Measurements from ENCODE around the gene NECTIN1.

NECTIN1 gene

DNA sequence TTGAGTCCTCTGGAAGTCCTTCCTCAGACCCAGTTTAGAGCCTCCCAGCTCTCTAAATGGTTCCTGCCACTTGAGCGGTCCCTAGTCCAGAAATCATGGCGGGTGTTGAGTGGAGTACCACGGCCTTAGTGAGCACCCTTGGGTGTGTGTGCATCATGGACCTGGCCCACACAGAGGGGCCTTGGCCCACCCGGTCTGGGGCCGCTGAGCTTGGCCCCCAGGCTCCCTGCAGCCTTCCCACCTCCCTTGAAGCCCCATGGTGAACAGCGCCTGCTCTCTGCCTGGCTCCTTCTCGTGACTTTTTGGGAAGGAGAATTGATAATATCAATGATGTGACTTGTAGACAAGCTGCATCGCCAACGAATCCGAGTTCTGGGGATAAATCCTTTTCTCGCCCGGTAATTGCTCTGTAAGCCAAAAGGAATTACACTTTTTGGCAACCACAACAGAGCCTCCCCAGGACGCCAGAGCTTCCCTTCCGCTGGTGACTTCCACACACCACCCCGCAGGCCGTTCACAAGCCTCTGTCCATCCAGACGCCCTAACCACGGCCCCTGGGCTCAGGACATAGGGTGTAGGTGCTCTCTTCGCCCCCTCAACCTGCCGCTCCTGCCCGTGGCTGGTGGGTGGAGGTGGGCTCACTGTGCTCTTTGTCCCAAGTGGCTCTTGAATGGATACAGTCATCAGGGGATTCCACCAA is 93.8 kb downstream of the NECTIN1 start:
- H3K27ac ChIP-seq (ENCODE audit: low read depth, low read length): no peak overlapping the region
- no peak overlapping the region for H3K4me3 ChIP-seq (ENCODE audit: low read depth, low read length)
- no peaks in the 10 kb centered on the region for H3K36me3 ChIP-seq (ENCODE audit: control insufficient read depth, insufficient read depth, low read length)
- H3K9ac ChIP-seq (ENCODE audit: low read depth, low read length): no peak overlapping the region
- peaks cover 4% of the 10 kb centered on the region; the same call in 1 of the 2 replicates for H3K4me1 ChIP-seq (ENCODE audit: control insufficient read depth, insufficient read depth, low read length)
- no peaks in the 10 kb centered on the region for H3K27me3 ChIP-seq (ENCODE audit: control insufficient read depth, insufficient read depth, low read length)
- no peaks in the 10 kb centered on the region for H3K9me3 ChIP-seq (ENCODE audit: control insufficient read depth, insufficient read depth, low read length)

DNA sequence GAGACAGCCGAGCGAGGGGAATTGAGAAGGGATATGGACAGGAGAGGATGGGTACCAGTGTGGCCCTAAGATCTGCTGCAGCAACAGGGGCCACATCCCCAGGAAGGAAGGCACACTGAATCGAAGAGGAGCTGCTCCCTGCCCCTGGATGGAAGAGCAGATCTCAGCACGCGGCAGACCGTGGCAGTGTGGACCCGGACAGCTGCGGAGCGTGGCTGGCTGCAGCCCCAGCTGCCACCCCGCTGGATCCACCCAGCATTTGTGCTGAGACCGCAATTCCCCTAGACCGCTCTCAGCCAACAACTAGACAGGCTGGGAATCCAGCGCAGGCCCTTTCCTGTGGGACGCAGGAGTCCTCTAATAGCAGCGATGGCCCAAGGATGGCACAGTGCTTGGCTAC is 94.7 kb downstream of the NECTIN1 start:
- H3K27me3 ChIP-seq (ENCODE audit: control insufficient read depth, insufficient read depth, low read length): no peaks in the 10 kb centered on the region
- H3K36me3 ChIP-seq (ENCODE audit: control insufficient read depth, insufficient read depth, low read length): no peaks in the 10 kb centered on the region
- no peak overlapping the region for H3K9ac ChIP-seq (ENCODE audit: low read depth, low read length)
- H3K4me3 ChIP-seq (ENCODE audit: low read depth, low read length): no peak overlapping the region
- H3K4me1 ChIP-seq (ENCODE audit: control insufficient read depth, insufficient read depth, low read length): peaks cover 3% of the 10 kb centered on the region; the same call in 1 of the 2 replicates
- H3K27ac ChIP-seq (ENCODE audit: low read depth, low read length): no peak overlapping the region
- H3K9me3 ChIP-seq (ENCODE audit: control insufficient read depth, insufficient read depth, low read length): no peaks in the 10 kb centered on the region

DNA sequence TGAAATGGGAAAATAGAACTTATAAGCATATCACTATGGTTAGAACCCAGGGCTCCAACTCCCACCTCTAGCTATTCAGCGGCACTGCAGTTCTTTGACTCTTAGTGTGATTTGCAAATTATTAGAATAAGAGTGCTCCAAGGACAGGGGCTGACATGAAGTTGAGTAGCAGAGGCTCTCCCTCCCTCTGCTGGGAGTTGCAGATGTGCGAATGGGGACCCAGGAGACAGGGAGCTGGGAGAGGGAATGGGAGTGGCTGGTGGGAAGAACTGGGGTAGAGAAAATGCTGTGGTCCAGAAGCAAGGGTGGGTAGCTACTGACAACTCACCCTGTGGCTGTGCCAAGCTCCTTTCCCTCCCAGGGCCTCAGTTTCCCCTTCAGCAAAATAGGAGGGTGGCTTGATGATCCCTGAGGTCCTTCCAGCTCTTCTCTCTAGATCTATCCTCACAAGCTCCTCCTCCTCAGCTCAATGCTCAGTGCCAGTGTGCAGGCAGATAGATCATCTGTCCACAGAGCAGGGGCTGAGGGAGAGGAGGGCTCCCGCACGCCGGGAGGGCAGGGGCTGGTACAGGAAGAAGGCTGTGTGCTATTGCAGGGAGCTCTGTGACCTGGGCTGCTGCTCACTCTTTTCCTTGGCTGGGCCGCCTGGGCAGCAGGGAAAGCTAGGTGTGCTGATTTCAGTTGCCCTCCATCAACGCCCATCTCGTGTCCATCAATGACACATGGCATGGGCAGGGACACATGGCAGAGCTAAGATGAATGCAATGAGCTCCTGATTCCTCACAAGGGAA is 99.0 kb downstream of the NECTIN1 start:
- no peak overlapping the region for H3K4me3 ChIP-seq (ENCODE audit: low read depth, low read length)
- H3K9me3 ChIP-seq (ENCODE audit: control insufficient read depth, insufficient read depth, low read length): no peaks in the 10 kb centered on the region
- H3K27ac ChIP-seq (ENCODE audit: low read depth, low read length): no peak overlapping the region
- no peaks in the 10 kb centered on the region; the same call in 1 of the 2 replicates for H3K27me3 ChIP-seq (ENCODE audit: control insufficient read depth, insufficient read depth, low read length)
- H3K9ac ChIP-seq (ENCODE audit: low read depth, low read length): no peak overlapping the region
- no peaks in the 10 kb centered on the region for H3K36me3 ChIP-seq (ENCODE audit: control insufficient read depth, insufficient read depth, low read length)
- peaks cover 21% of the 10 kb centered on the region; the same call in 1 of the 2 replicates for H3K4me1 ChIP-seq (ENCODE audit: control insufficient read depth, insufficient read depth, low read length)

DNA sequence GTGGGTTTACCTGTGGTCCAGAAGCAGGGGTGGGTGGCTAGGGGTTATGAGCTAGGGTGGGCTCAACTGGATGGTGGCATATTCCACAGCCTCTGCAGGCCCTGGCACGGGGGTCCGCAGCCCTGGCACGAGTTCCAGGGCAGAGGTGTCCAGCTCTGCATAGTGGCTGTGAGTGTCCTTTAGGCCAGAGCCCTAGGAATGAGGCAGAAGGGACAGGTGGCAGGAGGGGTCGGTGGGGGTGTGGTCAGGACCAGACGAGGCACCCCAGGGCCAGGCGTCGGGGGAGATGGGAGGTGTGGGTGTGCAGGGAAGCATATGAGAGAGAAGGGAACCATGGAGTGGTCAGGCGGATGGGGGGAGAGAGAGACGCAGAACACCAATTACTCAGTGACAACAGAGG is 99.9 kb downstream of the NECTIN1 start:
- Histone ChIP-seq H3K4me3 (ENCODE audit: low read depth, low read length) (no peak overlapping the region), H3K27ac (ENCODE audit: low read depth, low read length) (no peak overlapping the region), H3K9me3 (ENCODE audit: control insufficient read depth, insufficient read depth, low read length) (no peaks in the 10 kb centered on the region), H3K27me3 (ENCODE audit: control insufficient read depth, insufficient read depth, low read length) (no peaks in the 10 kb centered on the region; the same call in 1 of the 2 replicates), H3K4me1 (ENCODE audit: control insufficient read depth, insufficient read depth, low read length) (peaks cover 22% of the 10 kb centered on the region; the same call in 1 of the 2 replicates), H3K9ac (ENCODE audit: low read depth, low read length) (no peak overlapping the region), H3K36me3 (ENCODE audit: control insufficient read depth, insufficient read depth, low read length) (no peaks in the 10 kb centered on the region)

DNA sequence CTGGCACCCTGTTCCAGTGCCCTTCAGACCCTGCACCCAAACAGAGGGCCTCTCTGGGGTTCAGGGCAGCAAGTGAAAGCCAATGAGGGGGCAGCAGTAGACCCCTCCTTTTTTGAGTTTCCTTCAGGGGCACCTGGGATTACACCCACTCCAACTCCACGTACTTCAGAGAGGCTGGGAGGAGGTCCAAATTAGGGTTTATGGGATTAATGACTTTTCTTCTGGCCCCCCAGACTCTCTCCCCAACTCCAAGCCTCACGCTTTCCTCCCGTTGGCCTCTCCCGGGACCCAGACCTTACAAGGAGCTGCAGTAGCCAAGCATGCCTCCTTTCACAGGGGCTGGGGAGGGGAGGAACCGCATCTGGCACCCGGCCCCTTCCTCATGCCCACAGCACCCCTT is 101.7 kb downstream of the NECTIN1 start:
- Histone ChIP-seq H3K27ac (ENCODE audit: low read depth, low read length) (no peak overlapping the region), H3K4me1 (ENCODE audit: control insufficient read depth, insufficient read depth, low read length) (peaks cover 22% of the 10 kb centered on the region; the same call in 1 of the 2 replicates), H3K9me3 (ENCODE audit: control insufficient read depth, insufficient read depth, low read length) (no peaks in the 10 kb centered on the region), H3K4me3 (ENCODE audit: low read depth, low read length) (no peak overlapping the region), H3K9ac (ENCODE audit: low read depth, low read length) (no peak overlapping the region), H3K36me3 (ENCODE audit: control insufficient read depth, insufficient read depth, low read length) (no peaks in the 10 kb centered on the region), H3K27me3 (ENCODE audit: control insufficient read depth, insufficient read depth, low read length) (no peaks in the 10 kb centered on the region; the same call in 1 of the 2 replicates)

DNA sequence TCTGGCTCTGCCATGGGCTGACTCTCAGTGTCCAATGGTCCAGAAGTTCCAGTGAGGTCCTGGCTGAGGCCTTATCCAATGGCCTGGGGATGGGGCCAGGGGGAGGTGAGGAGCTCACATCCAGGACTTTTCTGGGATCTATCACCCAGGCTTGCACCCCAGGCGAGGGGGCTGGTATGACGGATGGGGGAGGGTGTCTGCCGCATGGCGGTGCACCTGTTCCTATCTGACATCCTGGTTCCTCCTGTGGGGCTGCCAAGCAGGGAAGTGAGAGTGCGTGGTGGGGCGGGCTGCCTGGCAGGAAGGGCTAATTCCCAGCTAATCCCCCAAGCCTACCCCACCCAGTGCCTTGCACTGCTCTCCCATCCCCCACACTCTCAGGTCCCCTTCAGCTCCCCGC is 102.1 kb downstream of the NECTIN1 start:
- H3K4me3 ChIP-seq (ENCODE audit: low read depth, low read length): no peak overlapping the region
- H3K4me1 ChIP-seq (ENCODE audit: control insufficient read depth, insufficient read depth, low read length): peaks cover 22% of the 10 kb centered on the region; the same call in 1 of the 2 replicates
- H3K36me3 ChIP-seq (ENCODE audit: control insufficient read depth, insufficient read depth, low read length): no peaks in the 10 kb centered on the region
- H3K27me3 ChIP-seq (ENCODE audit: control insufficient read depth, insufficient read depth, low read length): no peaks in the 10 kb centered on the region; the same call in 1 of the 2 replicates
- H3K9me3 ChIP-seq (ENCODE audit: control insufficient read depth, insufficient read depth, low read length): no peaks in the 10 kb centered on the region
- no peak overlapping the region for H3K9ac ChIP-seq (ENCODE audit: low read depth, low read length)
- H3K27ac ChIP-seq (ENCODE audit: low read depth, low read length): no peak overlapping the region

DNA sequence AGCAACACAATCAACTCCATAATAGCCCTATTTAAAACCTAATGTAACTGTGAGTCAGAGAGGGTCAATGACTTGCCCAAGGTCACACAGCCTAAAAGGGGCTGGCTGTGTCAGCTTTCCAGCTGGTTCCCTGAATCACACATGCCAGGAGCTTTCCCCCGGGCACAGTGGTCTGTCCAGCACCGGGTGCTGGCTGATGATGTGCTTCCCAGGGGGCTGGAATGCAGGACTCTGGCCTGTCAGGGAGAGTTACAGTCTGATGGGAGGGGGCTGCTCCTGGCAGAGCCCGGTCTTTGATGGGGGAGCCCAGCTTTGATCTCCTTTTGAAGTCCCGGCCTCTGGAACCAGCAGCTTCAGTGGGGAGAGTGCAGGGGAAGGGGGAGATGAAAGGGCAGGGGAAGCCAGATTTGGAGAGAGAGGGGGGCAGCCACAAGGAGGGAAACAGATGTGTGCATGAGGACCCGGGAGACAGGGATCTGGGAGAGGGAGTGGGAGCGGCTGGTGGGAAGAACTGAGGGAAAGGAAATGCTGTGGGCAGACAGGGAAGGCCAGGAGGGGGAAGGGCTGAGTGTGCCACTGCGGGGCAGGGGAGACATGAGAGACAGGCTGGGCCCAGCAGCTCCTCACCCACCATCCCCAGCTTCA is 102.7 kb downstream of the NECTIN1 start:
- Histone ChIP-seq H3K4me1 (ENCODE audit: control insufficient read depth, insufficient read depth, low read length) (peaks cover 22% of the 10 kb centered on the region; the same call in 1 of the 2 replicates), H3K9me3 (ENCODE audit: control insufficient read depth, insufficient read depth, low read length) (no peaks in the 10 kb centered on the region), H3K36me3 (ENCODE audit: control insufficient read depth, insufficient read depth, low read length) (no peaks in the 10 kb centered on the region), H3K27me3 (ENCODE audit: control insufficient read depth, insufficient read depth, low read length) (no peaks in the 10 kb centered on the region; the same call in 1 of the 2 replicates), H3K9ac (ENCODE audit: low read depth, low read length) (no peak overlapping the region), H3K27ac (ENCODE audit: low read depth, low read length) (no peak overlapping the region), H3K4me3 (ENCODE audit: low read depth, low read length) (no peak overlapping the region)

DNA sequence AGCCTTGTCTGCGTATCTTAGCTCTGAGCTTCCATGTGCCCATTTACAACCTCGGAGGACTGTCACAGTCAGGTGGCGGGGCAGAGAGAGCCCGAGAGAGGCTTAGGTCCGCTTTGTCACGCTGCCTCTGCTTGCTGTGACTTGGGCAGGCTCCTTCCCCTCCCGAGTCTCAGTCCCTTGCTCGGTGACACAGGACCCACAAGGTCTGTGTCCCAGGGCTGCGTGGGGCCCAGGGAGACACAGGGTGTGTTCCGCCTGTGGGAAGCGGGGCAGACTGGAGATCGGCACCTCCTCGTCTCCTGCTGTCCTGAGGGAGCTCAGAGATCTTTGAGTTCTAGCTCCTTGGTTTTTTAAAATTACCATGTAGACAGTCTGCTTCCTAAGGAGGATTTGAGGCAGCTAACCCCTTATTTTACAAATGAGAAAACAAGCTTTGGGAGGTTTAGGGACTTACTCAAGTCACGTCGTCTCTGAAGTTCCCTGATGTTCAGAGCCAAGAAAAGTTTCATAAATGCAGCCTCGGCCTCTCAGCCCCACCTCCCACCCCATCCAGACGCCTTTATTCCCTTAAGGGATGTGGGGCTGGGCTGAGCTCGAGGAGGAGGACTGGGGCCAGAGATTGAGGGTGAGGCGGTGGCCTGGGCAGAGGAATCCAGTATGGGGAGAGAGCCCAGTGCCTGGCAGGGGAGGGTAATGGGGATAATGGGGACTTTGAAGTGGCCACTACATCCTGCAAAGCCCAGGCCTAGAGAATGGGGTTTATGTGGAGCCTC is 103.6 kb downstream of the NECTIN1 start:
- H3K27ac ChIP-seq (ENCODE audit: low read depth, low read length): no peak overlapping the region
- no peaks in the 10 kb centered on the region for H3K9me3 ChIP-seq (ENCODE audit: control insufficient read depth, insufficient read depth, low read length)
- H3K9ac ChIP-seq (ENCODE audit: low read depth, low read length): no peak overlapping the region
- no peaks in the 10 kb centered on the region for H3K36me3 ChIP-seq (ENCODE audit: control insufficient read depth, insufficient read depth, low read length)
- H3K27me3 ChIP-seq (ENCODE audit: control insufficient read depth, insufficient read depth, low read length): no peaks in the 10 kb centered on the region; the same call in 1 of the 2 replicates
- H3K4me3 ChIP-seq (ENCODE audit: low read depth, low read length): no peak overlapping the region
- peaks cover 22% of the 10 kb centered on the region; the same call in 1 of the 2 replicates for H3K4me1 ChIP-seq (ENCODE audit: control insufficient read depth, insufficient read depth, low read length)

DNA sequence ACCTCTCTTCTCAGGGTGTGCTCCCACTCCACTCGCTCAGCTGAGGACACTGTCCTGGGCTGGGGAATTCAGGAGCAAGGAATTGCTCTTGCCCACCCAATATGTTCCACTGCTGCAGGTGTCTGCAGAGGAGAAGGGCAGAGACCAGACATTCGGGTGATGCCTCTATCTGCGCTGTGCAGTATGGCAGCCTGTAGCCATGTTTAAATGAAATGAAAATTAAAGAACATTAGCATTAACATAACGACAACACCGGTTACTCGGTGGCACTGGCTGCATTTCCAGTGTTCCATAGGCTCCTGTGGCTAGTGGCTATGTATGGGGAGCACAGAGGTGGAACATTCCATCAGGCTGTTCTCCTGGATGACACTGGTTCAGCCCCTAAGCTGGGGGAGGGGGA is 104.4 kb downstream of the NECTIN1 start:
- peaks cover 19% of the 10 kb centered on the region; the same call in 1 of the 2 replicates for H3K4me1 ChIP-seq (ENCODE audit: control insufficient read depth, insufficient read depth, low read length)
- H3K36me3 ChIP-seq (ENCODE audit: control insufficient read depth, insufficient read depth, low read length): no peaks in the 10 kb centered on the region
- H3K27me3 ChIP-seq (ENCODE audit: control insufficient read depth, insufficient read depth, low read length): no peaks in the 10 kb centered on the region; the same call in 1 of the 2 replicates
- no peak overlapping the region for H3K4me3 ChIP-seq (ENCODE audit: low read depth, low read length)
- H3K9me3 ChIP-seq (ENCODE audit: control insufficient read depth, insufficient read depth, low read length): no peaks in the 10 kb centered on the region
- no peak overlapping the region for H3K27ac ChIP-seq (ENCODE audit: low read depth, low read length)
- no peak overlapping the region for H3K9ac ChIP-seq (ENCODE audit: low read depth, low read length)

DNA sequence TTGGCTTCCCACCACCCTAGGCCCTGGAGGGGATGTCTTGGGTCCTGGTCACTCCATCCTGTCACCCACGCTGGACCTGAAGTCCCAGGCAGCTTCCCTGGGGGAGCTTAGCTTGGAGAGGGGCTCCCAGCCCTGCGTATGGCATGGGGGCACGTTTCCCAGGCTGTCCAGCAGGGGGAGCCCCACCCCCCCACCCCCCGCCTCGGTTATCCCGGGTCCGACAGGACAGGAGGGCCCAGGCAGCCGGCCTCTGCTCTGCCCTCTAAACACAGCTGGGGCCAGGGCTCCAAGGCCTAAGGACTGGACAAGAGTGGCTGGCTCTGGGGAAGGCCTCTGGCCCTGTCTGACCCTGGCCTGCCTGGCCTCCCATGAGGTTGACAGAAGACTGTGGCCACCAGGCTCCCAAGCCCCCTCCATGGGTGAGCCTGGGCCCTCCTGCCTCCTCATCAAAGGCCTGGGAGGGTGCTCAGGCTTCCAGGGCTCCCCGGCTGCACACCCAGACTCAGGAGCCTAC is 104.8 kb downstream of the NECTIN1 start:
- no peaks in the 10 kb centered on the region for H3K36me3 ChIP-seq (ENCODE audit: control insufficient read depth, insufficient read depth, low read length)
- no peaks in the 10 kb centered on the region for H3K9me3 ChIP-seq (ENCODE audit: control insufficient read depth, insufficient read depth, low read length)
- H3K9ac ChIP-seq (ENCODE audit: low read depth, low read length): no peak overlapping the region
- H3K4me1 ChIP-seq (ENCODE audit: control insufficient read depth, insufficient read depth, low read length): peaks cover 19% of the 10 kb centered on the region; the same call in 1 of the 2 replicates
- no peaks in the 10 kb centered on the region; the same call in 1 of the 2 replicates for H3K27me3 ChIP-seq (ENCODE audit: control insufficient read depth, insufficient read depth, low read length)
- no peak overlapping the region for H3K27ac ChIP-seq (ENCODE audit: low read depth, low read length)
- no peak overlapping the region for H3K4me3 ChIP-seq (ENCODE audit: low read depth, low read length)
